GM21723 (cell line): ENCODE measurements around the gene RSF1.

Source experiments
- ATAC-seq: cut with Tn5 transposase; IDR thresholded peaks from one replicate; pipeline ENCODE4 v1.9.1; 2021; ENCODE audit warnings: mild to moderate bottlenecking, moderate library complexity; ENCODE audit not compliant: unreplicated experiment

The RSF1 gene

DNA sequence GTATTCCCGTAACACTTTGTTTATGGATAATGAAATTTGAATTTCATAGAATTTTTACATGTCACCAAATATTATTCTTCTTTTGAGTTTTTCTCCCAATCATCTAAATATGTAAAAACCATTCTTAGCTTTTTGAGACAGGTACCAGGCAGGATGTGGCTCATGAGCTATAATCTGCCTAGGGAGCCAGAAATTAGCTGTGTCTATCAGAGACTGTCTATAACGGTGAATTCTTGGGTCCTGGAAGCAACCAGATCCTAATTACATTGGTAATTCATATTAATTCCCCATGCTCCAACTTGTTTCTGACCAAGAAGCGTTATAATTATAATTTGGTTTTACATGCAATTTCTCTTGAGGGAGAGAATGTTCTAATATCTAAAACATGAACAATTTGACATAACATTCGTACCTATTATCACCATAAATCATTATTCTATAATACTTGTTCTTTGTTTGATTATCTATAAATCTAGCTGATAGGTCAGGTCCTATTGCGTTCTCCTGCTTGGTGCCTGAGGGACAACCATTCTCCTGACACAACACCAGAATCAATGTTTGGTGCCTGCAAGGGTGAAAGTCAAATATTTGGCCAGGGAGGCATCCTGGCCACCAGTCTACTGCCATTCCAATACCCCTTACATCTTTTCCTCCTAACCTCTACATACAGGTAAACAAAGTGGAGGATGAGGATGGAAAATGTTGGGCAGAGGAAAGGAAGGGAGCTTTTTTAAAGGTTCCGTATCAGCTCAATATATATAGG, 69.9 kb downstream of the RSF1 start:
- no peak for ATAC-seq

DNA sequence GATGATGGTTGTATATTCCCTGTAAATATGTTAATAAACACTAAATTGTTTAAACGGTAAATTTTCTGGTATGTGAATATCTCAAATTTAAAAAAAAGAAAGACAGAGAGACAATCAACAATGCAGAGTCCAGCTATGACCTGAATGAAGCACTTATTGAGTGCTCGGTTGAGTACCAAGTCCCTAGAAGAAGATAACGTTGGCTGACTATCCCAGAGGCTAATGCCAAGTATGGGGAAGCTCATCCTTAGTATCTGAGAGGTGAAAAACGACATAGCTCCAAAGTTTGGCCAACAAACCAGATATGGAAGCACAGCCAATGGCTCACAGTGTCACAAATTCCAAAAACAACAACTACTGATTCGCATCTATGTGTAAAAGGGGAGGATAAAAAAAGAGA, 71.3 kb downstream of the RSF1 start:
- ATAC-seq, result no peak

DNA sequence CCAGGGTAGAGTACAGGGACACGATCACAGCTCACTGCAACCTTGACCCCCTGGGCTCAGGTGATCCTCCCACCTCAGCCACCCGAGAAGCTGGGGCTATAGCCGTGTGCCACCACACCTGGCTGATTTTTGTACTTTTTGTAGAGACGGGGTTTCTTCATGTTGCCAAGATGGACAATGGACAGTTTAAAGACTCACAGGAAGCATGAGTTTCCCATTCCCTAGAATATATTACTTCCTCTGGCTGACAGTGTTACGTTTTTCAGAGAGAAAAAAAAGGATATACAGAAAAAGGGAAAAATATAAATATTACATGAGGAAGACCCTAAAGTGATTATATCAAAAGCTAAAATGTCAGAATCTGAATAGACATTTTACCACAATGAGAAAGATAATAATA, 72.3 kb downstream of the RSF1 start:
- ATAC-seq, result no peak

DNA sequence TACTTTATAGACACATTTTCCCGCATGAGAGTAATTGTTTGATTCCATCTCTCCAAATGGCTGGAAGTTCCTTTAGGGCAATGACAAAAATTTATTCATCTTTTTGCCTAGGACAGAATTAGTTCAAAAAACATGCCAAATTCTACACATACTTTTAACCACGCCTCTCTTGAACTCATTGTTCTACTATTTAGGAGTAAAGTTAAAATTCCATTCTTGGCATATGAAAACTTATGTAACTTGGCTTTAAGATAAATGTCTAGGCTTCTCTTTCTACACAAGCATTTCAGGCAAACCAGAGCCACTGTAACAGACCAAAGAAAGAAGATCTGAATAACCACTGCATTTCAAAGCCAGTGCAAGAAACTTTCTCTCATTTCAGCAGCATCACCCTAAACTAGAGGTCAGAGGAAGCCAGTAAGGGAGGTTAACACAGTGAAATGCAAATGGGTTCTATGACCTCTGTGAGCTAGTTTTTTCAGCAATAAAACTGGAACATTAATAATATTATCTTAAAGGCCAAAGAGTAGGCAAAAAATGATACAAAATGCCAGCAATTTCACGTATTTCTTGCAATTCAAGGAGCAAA, 73.0 kb downstream of the RSF1 start:
- no peak for ATAC-seq

DNA sequence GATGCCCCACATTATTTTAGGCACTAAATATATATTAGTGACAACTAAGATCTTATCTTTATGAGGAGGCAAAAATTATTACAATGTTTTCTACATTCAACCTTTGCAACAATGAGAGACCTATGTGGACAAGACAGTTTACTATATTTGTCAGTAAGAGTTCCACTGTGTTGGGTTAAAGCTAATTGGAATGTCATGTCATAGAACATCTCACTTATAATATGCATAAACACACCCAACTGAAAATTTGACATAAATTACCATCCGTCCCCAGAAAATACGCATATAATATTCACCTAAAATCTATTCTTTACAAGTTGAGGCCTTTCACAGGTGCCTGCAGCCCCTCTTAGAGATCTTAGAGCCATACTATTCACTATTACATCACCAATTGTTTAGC, 84.0 kb downstream of the RSF1 start:
- ATAC-seq, result no peak

DNA sequence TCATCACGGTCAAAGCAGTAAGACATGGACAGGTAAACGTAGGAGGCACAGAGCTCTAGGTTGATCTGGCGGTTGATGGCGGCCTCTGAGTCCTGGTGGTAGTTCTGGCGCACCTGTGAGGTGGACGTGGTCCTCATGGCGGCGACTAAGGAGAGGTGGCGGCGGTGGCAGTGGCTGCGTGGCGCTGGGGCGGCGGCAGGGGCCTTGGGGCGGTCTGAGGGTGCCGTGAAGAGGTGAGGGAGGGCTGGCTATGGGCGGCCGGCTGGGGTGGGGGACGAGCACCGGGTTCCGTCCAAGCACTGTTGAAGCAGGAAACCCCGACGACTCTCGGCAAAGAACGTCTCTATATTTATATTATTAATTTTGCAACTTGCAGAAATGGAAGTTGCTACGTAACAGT, 85.6 kb downstream of the RSF1 start:
- no peak for ATAC-seq

DNA sequence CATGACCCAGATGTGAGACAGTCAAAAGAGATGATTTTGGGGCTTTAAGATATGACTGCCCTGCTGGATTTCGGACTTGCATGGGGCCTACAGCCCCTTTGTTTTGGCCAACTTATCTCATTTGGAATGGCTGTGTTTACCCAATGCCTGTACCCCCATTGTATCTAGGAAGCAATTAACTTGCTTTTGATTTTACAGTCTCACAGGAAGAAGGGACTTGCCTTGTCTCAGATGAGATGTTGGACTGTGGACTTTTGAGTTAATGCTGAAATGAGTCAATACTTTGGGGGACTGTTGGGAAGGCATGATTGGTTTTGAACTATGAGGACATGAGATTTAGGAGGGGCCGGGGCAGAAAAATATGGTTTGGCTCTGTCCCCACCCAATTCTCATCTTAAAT, 88.4 kb downstream of the RSF1 start:
- no peak for ATAC-seq

DNA sequence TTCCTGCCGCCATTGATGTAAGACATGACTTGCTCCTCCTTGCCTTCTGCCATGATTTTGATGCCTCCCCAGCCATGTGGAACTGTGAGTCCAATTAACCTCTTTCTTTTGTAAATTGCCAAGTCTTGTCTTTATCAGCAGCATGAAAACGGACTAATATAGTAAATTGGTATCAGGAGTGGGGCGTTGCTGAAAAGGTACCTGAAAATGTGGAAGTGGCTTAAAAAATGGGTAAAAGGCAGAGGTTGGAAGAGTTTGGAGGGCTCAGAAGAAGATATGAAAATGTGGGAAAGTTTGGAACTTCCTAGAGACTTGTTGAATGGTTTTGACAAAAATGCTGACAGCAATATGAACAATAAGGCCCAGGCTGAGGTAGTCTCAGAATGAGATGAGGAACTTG, 89.7 kb downstream of the RSF1 start:
- ATAC-seq, result no peak

DNA sequence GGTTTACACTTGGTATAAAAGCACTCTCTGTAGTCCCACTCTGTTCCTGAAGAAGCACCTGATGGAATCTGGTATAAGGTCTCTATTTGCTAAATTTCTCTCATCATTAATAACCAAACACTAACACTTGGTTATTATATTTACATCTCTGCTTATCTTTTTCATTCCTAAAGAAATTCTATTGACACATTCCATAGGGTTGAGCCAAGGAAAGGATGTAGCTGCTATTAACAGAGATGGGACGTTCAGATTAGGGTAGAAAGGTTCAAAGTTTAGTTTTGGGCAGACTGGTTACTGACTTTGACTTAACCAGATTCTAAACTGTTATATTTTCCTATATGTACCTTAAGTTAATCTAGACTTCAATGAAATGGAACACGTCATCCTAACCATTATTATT, 91.5 kb downstream of the RSF1 start:
- ATAC-seq, result no peak

DNA sequence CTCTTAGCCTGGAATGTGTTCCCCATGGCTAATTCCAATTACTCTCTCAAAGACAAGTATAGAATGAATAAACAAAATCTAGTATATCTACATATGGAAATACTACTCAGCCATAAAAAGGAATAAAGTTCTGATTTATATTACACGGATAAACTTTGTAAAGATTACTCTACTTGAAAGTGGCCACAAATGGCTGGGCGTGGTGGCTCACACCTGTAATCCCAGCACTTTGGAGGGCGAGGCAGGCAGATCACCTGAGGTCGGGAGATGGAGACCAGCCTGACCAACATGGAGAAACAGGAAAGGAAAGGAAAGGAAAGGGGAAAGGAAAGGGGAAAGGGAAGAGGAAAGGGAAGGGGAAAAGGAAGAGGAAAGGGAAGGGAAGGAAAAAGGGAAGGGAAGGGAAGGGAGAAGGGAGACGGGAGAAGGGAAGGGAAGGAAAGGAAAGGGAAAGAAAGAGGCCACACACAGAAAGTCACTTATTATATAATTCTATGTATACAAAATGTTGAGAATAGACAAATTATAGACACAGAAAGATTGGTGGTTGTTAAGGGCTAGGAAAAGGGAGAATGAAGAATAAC, 92.2 kb downstream of the RSF1 start:
- no peak for ATAC-seq

DNA sequence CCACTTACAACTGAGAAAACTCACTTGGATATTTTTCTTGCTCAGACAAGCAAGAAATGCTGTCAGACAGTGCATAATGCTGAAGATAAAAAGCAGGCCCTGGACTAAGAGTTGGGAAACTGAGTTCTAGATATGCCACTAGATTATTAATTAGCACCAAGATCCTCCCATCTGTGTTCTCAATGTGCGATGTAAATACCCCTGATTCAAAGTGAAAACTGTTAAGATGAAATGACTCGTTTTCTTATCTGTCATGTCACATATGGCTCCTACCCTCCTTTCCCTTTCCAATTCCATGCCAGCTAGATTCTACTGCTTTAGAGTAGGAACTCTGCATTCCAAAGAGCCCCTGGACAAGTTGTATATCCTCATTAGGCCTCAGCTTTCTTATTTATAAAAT, 94.0 kb downstream of the RSF1 start:
- no peak for ATAC-seq

DNA sequence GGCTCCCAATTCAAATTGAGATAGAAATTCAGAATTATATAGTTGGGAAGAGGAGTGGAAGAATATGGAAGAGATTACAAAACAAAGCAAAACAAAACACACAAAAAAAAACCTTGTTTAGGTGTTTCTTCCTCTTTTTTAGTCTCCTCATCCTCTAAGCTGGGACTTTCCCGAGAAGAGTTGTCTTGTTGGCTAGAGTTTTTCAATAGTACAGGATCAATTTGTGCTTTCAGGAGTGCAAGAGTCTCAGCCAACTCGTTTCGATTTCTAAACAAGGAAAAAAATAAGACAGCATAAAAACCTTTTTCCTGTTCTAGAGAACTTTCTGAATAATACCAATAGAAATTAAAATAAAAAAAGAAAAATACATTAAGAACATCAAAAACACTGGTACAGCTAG, 95.1 kb downstream of the RSF1 start:
- ATAC-seq, result peak; percentile 63

DNA sequence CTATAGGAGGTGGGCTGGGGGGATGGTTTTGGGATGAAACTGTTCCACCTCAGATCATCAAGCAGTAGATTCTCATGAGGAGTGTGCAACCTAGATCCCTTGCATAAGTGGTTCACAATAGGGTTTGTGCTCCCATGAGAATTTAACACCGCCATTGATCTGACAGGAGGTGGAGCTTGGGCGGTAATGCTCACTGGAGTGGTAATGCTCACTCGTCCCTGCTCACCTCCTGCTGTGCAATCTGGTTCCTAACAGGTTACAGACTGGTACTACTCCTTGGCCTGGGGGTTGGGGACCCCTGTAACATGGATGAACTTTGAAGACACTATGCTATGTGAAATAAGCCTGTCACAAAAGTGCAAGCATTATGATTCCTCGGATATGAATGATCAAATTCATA, 95.9 kb downstream of the RSF1 start:
- ATAC-seq, result no peak

DNA sequence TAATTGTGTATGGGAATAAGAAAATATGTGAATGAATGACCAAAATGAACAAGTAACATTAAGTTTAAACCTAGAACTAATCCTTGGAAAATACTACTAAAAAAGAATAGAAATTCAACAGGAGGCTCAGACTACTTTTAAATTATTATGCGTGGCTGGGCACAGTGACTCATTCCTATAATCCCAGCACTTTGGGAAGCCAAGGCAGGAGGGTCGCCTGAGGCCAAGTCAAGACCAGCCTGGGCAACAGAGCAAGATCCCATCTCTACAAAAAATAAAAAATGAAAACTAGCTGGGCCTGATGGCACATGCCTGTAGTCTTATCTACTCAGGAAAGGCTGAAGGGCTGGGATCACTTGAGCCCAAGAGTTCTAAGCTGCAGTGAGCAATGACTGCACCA, 97.5 kb downstream of the RSF1 start:
- no peak for ATAC-seq

DNA sequence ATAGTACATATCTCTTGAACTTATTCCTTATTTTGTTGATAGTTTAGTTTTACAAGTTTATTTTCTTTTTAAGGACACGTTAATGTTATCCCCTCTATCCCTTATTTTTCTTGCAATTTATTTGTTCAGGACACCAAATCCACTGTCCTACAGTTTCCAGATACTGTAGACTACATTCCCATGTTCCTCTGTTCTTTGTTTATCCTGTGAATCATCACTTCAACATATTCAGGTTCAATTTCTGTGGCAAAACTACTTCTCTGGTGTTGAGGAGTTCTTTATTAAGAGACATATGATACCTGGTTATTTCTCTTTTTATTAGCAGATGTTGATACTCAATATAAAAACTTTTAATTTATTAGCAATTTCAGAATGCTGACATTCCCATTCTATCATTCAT, 110.2 kb downstream of the RSF1 start:
- no peak for ATAC-seq

DNA sequence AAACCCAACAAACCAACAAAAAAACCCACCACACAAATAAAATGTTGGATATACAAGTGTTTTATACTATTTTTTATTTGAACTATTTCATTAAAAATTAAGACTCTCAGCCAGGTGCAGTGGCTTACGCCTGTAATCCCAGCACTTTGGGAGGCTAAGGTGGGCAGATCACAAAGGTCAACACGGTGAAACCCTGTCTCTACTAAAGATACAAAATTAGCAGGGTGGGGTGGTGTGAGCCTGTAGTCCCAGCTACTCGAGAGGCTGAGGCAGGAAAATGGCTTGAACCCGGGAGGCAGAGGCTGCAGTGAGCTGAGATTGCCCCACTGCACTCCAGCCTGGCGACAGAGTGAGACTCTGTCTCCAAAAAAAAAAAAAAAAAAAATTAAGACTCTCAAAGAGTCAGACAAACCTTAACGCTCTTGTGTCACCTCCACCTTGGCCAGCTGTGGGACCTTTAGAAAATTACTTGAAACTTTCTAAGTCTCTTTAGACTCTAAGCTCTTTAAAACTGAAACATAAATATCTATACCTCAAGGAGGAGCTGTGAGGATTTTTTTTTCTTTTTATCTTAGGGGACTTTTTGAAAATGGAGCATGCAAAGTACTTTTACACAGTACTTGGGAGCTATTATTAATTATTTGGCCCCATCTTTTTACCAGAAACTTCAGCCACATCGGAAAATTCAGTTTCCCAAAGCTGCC, 114.5 kb downstream of the RSF1 start:
- ATAC-seq, result no peak

DNA sequence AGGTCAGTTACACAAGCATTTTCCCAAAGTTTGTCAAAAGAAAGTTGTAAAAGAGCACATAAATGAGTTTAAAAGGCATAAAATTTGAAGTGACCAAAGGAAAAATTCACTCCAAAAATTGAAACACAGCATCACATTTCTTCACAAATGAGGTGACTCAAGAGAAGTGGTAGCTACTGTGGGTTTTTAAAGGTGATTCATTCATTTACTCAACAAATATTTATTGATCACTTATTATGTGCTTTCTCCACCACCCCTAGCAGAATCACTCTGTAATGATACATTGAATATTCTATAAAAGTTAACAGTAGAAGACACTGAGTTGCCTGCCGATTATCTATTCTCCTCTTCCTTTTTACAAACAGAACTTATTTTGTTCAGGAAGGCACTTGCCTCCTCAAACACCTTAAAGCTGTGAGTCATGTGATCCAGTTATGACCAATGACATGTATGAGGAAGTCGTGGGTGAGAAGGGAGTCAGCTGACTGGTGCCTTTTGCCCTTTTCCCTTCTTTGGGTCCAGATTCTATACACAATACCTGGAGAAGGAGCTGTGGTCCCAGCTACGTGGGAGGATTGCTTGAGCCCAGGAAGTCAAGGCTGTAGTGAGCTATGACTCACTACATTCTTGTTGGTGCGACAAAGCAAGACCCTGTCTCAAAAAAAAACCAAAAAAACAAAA, 115.2 kb downstream of the RSF1 start:
- ATAC-seq, result no peak

DNA sequence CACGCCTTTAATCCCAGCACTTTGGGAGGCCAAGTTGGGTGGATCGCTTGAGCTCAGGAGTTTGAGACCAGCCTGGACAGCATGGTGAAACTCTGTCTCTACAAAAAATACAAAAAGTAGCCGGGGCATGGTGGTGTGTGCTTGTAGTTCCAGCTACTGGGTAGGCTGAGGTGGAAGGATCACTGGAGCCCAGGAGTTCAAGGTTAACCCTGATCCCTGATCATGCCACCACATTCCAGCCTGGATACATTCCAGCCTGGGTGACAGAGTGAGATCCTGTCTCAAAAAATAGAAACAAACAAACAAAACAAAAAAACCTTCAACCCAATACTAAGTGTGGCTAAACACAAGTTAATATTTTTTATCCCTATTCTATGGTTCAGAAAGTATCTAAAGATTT, 116.5 kb downstream of the RSF1 start:
- ATAC-seq, result no peak

DNA sequence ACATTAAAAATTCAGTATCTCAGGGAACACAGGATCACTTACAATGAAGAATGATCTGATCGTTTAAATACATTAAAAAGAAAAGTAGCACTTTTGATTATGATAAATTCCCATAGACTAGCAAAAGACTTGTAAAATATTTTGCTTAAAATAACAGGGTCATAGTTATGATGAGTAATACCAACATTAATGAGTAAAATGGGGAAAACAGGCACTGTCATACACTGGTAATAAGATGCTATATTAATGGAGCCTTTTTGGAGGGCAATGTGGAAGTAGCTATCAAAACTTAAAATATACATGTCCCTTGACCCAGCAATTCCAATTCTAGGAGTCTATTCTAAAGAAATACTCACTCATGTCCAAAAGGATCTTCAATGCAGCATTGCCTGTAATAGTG, 121.1 kb downstream of the RSF1 start:
- no peak for ATAC-seq

DNA sequence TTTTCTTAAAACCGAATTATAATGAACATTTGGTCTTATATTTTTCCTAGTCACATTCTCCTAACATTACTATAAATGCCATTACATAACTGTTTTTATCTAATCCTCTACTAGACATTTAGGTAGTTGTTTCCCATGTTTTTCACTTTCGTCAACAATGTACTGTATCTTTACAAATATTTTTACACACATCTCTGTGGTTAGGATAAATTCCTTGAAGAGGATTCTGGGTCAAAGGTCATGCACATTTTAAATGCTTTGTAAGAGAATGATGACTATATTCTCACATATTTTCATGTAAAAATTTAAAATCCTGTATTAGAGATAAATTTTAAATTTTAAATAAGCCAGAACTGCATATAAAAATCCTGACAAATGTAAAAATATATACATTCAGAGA, 121.6 kb downstream of the RSF1 start:
- ATAC-seq, result no peak

DNA sequence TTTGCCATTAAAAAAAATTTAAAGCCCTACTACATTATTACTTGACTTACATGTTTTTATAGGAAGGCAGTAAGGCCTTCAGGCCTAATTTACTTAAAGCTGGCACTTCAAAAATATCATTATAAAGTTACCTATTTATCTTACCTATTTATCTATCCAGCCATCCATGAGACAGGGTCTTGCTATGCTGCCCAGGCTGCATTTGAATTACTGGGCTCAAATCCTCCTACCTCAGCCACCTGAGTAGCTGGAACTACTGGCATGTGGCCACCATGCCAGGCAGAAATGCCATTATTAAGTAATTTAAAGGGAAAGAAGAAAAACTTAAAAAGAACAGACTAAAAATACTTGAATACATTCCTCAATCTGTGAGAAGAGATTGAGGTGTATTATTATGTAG, 122.7 kb downstream of the RSF1 start:
- no peak for ATAC-seq
